Activated T-cell treated with anti-CD3 and anti-CD28 coated beads for 48 hours (primary cell): ENCODE data around the gene CLIC3.

Experiments
- DNase-seq: peaks from one replicate; pipeline ENCODE4 v3.0.0-alpha.2; 2020; ENCODE audit warnings: low read depth

CLIC3 gene

GRCh38 chr9:136964171-136964689, 32.1 kb downstream of the CLIC3 start:
- no peak for DNase-seq

DNA sequence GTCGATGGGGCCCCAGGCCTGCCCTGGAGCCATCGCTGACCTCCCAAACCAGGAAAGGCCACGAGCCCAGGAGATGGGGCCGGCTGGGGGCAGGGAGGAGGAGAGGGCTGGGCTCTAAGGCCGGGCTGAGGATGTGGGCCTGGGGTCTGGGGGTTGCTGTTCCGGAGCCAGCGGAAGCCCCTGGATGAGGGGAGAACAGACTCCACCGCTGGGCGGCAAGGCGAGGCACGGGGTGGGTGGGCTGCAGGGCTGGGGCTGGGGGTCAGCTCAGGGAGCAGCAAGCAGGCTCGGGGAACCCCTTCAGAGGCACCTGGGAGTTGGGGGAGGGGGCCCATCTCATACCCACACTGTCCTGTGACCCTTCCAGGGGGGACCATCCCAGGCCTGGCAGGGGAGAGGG, 32.6 kb downstream of the CLIC3 start:
- no peak for DNase-seq

DNA sequence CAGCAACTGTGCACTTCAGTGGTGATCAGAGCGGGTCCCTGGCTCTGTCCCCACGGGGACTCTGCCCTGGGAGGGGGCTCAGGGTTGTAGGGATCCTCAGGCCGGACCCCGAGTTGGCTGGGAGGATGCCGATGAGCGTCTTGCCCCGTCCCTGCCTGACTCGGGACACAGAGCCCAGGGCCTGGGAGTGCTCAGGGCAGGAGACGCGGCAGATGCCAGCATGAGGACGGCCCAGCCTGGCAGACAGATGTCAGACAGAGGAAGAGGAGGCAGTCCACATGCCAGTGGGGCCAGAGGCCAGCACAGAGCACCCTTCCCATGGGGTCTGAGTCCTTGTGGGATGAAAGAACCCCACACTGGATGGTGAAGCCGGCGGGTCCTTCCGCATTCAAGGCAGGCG, 33.0 kb downstream of the CLIC3 start:
- no peak for DNase-seq

GRCh38 chr9:136962701-136963248, 33.6 kb downstream of the CLIC3 start:
- no peak for DNase-seq

- no peak for DNase-seq
Measured at GRCh38 chr9:136962163-136962562, 34.2 kb downstream of the CLIC3 start.

- no peak for DNase-seq
Measured at GRCh38 chr9:136961279-136962065, 34.9 kb downstream of the CLIC3 start.

DNA sequence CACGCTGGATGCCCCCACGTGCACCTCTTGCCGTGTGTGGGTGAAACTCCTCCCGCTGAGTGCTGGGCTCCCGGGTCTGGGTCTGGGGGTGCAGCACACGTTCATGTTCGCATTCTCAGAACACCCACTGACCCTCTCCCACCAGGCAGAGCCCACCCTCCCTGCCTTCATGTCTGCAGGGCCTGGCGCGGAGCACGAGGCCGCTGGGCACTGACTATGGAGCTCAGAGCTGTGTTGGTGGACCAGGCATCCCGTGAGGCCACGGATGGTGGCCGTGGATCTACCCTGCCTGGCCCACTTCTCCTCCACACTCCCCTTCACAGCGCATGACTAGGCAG, 35.5 kb downstream of the CLIC3 start:
- DNase-seq, result no peak

GRCh38 chr9:136960212-136960937, 36.0 kb downstream of the CLIC3 start:
- DNase-seq, result no peak

DNA sequence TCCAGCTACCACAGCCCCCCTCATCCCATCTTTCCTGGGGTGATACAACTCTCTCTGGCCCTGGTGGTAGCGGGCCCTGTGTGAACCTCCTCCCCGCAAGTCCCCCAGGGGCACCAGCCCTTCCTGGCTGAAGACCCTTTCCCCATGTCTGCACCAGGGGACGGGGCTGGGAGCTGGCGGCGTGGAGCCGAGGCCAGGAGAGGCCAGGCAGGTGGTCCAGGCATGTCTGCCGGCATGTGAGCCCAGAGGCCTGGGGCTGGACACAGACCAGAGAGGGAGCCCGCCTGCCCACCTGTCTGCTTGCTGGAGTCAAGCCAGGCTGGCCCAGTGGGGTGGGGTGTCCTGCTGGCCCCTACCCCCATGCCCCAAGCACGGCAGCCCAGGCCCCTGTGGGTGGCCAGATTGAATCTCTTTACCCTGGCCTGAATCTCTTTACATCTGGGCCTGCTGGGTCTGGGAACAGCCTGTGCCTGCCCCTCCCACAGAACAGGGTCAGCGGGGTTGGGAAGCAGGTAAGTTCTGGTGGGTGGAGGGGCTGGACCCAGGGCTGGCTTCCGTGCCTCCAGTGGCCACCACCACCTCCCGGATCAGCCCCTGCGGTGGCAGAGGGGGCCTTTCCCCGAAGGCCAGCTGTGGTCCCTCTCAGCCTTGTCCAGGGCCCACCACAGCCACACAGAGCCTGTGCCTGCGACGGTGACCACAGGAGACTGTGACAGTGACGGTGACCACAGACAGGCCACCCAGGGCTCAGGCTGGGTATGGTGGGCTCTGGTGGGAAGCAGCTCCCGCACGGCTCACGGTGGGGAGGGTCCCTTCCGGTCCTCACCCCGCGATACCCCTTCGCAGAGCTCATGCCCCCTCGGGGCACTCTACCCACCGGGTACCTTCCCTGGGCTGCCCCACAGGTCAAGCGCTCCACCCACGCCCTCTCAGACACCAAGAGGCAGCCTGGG, 37.2 kb downstream of the CLIC3 start:
- no peak for DNase-seq

- DNase-seq, result no peak
Measured at GRCh38 chr9:136958473-136958872, 37.9 kb downstream of the CLIC3 start.

DNA sequence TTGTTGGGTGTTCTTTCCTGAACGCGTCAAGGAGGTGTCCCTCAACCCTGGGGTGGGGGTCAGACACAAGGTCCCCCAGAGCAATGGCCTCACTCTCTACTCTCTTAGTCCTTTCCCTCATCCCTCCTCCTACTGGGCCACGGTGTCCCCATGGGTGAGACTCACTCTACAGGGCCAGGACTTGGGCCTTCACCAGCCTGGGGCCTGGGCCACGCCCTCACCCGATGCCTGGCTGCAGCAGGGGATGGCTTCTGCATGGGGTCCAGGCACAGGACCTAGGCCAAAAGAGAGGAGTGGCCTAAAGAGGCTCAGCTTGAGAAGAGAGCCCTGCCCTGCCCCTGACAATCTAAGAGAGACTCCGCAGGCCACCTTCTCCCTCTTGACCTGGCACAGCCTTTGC, 38.5 kb downstream of the CLIC3 start:
- DNase-seq, result no peak

GRCh38 chr9:136957461-136957860, 38.9 kb downstream of the CLIC3 start:
- no peak for DNase-seq

GRCh38 chr9:136956604-136957003, 39.8 kb downstream of the CLIC3 start:
- no peak for DNase-seq

DNA sequence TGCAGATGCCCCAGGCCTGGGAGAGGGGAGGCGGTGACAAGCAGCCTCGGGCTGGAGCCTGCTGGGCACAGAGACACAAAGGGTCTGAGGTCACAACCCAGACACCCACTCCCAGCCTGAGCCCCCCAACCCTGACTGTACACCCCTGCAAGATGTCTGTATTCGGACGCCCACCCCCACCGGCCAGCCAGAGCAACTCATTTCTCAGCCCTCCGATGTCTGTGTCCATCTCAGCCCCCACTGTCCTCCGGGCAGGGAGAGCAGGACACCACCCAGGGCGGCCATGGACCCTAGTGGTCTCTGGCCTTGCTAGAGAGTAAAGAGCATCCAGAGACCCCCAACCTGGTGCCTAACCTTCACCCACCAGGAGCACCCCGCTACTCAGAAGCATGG, 40.4 kb downstream of the CLIC3 start:
- DNase-seq, result no peak

DNA sequence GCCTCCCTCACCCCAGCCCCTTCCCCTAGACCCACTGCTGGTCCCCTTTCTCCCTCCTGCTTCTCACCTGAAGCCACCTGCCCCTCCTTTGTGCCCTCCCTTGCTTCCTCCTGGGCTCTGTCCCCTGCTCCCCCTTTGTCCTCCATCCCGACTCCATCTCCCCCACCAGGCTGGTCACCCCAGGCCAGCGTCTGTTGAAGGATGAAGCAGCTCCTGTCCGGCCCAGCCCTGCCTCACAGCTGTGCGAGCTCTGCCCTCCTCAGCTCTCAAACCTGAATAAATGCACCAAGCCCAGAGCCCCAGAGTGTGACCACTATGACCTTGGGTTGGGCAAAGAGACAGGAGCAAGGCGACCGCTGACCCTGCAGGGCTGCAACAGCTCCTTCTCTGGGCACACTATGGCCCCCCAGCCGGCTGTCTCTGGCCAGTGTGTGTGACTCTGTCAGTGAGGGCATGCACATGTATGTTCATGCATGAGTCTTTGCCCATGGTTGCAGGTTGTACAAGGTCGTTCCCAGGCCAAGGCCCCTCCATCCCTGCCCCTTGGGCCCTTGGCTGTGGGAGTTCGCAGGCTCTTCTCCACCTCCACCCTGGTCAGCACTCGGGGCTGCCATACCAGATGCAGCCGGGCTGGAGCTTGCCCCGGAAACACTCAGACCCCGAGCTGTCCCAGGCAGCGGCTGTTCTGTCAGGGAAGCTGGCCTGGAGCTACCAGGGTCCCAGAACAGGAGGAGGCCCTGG, 41.0 kb downstream of the CLIC3 start:
- no peak for DNase-seq

DNA sequence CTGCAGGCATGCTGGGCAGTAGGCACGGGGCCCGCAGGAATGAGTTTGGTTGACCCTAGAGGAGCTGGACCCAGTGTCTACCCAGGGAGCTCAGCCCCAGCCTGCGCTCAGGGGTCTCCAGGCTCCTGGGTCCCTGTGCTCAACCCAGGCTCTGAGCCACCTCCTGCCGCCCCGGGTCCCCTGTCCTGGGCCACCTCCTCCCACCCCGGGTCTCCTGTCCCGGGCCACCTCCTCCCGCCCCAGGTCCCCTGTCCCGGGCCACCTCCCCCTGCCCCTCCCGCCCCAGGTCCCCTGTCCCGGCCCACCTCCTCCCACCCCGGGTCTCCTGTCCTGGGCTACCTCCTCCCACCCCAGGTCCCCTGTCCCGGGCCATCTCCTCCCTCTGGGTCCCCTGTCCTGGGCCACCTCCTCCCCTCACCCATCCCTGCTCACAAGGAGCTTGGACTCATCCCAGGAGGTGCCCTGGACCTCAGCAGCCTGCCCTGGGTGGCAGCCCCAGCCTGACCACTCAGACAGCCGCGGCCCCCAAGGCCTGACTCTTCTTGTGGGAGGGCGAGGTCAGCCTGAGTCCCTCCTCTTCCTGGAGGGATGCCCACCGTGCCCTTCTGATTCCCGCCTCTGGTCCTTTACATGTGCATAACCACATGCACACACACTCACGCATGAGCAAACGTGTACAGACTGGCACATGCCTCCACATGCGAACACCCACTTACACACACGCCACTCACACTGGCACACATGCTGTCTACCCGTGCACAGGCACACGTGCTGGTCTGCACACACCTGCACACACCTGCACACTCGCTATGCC, 41.9 kb downstream of the CLIC3 start:
- DNase-seq, result no peak

- DNase-seq, result no peak
Measured at GRCh38 chr9:136953771-136954269, 42.5 kb downstream of the CLIC3 start.

DNA sequence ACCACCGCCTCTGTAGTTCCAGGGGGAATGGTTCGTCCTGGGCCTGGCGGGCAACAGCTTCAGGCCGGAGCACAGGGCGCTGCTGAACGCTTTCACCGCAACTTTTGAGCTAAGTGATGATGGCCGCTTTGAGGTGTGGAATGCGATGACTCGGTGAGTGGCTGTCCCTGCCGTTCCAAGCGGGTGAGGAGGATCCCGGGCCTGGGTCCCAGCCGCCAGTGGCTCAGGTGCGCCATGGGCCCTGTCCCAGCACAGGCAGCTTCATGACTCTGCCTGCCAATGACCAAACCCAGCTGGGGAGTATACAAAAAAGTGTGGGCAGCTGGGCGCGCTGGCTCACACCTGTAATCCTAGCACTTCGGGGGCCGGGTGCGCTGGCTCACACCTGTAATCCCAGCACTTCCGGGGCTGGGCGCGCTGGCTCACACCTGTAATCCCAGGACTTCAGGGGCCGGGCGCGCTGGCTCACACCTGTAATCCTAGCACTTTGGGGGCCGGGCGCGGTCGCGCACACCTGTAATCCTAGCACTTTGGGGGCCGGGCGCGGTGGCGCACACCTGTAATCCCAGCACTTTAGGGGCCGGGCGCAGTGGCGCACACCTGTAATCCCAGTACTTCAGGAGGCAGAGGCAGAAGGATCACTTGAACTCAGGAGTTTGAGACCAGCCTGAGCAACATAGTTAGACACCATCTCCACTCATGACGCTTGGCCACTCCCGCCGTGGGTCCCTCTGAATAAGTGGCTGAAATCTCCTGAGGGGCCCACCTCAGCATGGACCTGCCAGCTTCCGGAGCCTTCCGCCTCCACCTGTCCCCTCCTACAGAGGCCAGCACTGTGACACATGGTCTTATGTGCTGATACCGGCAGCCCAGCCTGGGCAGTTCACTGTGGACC, 43.2 kb downstream of the CLIC3 start:
- DNase-seq, result no peak

DNA sequence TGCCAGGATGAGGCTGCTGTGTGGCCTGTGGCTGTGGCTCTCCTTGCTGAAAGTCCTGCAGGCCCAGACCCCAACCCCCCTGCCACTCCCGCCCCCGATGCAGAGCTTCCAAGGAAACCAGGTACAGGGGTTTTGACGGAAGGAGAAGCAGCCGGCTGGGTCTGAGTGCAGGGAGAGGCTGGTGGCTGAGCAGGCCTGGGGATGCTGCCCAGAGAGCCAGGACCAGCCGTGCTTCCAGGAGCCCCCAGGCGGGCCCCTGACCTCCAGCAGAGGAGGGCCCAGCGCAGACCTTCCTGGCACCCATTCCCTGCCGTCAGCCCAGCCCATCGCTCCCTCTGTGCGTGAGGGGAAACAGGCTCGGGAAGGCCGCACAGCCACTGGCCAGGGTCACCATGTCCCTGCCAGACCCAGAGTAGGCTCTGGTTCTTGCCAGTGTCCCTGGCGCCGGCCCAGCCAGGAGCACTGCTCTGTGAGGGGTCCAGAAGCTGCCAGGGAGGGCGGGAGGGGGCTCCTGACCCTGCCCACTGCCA, 44.0 kb downstream of the CLIC3 start:
- DNase-seq, result no peak
